ENCODE data around the gene KNCN. TPM values are rescaled to one million over a fixed set of nuclear protein-coding genes. Genes with fewer than 3 reads are reported as not detected.

The KNCN gene
- total RNA-seq, 1 donor from 2014 or later, result not detected

- Mint-ChIP-seq H3K27me3 (ENCODE audit: low read depth, unreplicated experiment) (no peaks in the 10 kb centered on the region), H3K9me3 (ENCODE audit: unreplicated experiment) (no peaks in the 10 kb centered on the region), H3K36me3 (ENCODE audit: low read depth, unreplicated experiment) (peaks cover 44% of the 10 kb centered on the region), H3K27ac (ENCODE audit: unreplicated experiment) (no peak overlapping the region), H3K4me1 (ENCODE audit: low read depth, unreplicated experiment) (peaks cover 8% of the 10 kb centered on the region), H3K4me3 (ENCODE audit: unreplicated experiment) (peak overlapping the region; percentile 36)
- H3K79me2 ChIP-seq (ENCODE audit: insufficient read depth, low read length), result no peaks in the 10 kb centered on the region
- DNase-seq (ENCODE audit: low read depth) (no peak), FAIRE-seq (no peak)
- no peak overlapping the region for H3K4me3 ChIP-seq (ENCODE audit: insufficient read depth, low read depth, low read length)
- H3K27me3 ChIP-seq (ENCODE audit: insufficient read depth, low read length), result no peaks in the 10 kb centered on the region
- no peak overlapping the region for H2AFZ ChIP-seq (ENCODE audit: low read depth, low read length)
- TF ChIP-seq, protein P1, sequence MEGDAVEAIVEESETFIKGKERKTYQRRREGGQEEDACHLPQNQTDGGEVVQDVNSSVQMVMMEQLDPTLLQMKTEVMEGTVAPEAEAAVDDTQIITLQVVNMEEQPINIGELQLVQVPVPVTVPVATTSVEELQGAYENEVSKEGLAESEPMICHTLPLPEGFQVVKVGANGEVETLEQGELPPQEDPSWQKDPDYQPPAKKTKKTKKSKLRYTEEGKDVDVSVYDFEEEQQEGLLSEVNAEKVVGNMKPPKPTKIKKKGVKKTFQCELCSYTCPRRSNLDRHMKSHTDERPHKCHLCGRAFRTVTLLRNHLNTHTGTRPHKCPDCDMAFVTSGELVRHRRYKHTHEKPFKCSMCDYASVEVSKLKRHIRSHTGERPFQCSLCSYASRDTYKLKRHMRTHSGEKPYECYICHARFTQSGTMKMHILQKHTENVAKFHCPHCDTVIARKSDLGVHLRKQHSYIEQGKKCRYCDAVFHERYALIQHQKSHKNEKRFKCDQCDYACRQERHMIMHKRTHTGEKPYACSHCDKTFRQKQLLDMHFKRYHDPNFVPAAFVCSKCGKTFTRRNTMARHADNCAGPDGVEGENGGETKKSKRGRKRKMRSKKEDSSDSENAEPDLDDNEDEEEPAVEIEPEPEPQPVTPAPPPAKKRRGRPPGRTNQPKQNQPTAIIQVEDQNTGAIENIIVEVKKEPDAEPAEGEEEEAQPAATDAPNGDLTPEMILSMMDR (IDR thresholded peaks at IDR 0.05; ENCODE audit: insufficient read depth, low read depth, low read length), result no peak
- no peak for TF ChIP-seq EZH2 (IDR thresholded peaks at IDR 0.05; ENCODE audit: insufficient read depth, low read length)
- no peak overlapping the region for H3K9ac ChIP-seq (ENCODE audit: low read length)
- no peak overlapping the region for H3K27ac ChIP-seq (ENCODE audit: low read depth, low read length)
- H3K4me2 ChIP-seq (ENCODE audit: low read length), result no peak overlapping the region
- H4K20me1 ChIP-seq (ENCODE audit: insufficient read depth, low read length), result no peaks in the 10 kb centered on the region
- no peaks in the 10 kb centered on the region for H3K9me3 ChIP-seq (ENCODE audit: insufficient read depth, low read depth, low read length)
- H3K36me3 ChIP-seq (ENCODE audit: insufficient read depth, low read length), result peaks cover 7% of the 10 kb centered on the region
- no peaks in the 10 kb centered on the region for H3K4me1 ChIP-seq (ENCODE audit: insufficient read depth, low read length)
Observed at GRCh38 chr1:46580140-46580903, 28.9 kb upstream of the KNCN start.

DNA sequence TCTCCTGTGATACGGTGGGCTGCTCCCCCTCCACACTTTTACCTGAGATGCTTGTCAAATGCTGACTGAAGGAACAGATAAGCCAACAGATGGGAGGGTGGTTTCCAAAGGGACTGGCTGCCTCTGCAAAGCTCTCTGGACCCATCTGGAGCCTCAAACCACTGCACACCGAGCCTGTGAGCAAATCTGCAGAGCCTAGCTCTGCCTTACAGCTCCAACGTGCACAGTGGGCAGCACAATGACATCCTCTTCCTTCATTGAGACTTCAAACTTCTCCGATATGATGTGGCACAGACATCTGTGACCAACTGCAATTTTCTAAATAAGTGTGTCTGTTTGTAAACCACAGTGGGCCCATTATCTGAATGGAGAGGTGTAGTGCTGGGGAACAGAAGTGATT lies 26.2 kb upstream of the KNCN start:
- Histone ChIP-seq H3K4me3 (ENCODE audit: insufficient read depth, low read depth, low read length) (no peak overlapping the region), H3K4me2 (ENCODE audit: low read length) (no peak overlapping the region), H2AFZ (ENCODE audit: low read depth, low read length) (no peak overlapping the region), H3K27me3 (ENCODE audit: insufficient read depth, low read length) (no peaks in the 10 kb centered on the region), H3K9ac (ENCODE audit: low read length) (no peak overlapping the region), H3K9me3 (ENCODE audit: insufficient read depth, low read depth, low read length) (no peaks in the 10 kb centered on the region), H3K79me2 (ENCODE audit: insufficient read depth, low read length) (no peaks in the 10 kb centered on the region), H4K20me1 (ENCODE audit: insufficient read depth, low read length) (no peaks in the 10 kb centered on the region), H3K36me3 (ENCODE audit: insufficient read depth, low read length) (peaks cover 3% of the 10 kb centered on the region), H3K27ac (ENCODE audit: low read depth, low read length) (no peak overlapping the region), H3K4me1 (ENCODE audit: insufficient read depth, low read length) (no peaks in the 10 kb centered on the region)
- Mint-ChIP-seq H3K9me3 (ENCODE audit: unreplicated experiment) (no peaks in the 10 kb centered on the region), H3K4me3 (ENCODE audit: unreplicated experiment) (no peak overlapping the region), H3K27ac (ENCODE audit: unreplicated experiment) (no peak overlapping the region), H3K36me3 (ENCODE audit: low read depth, unreplicated experiment) (peaks cover 35% of the 10 kb centered on the region), H3K27me3 (ENCODE audit: low read depth, unreplicated experiment) (no peaks in the 10 kb centered on the region), H3K4me1 (ENCODE audit: low read depth, unreplicated experiment) (peaks cover 8% of the 10 kb centered on the region)
- no peak for TF ChIP-seq EZH2 (IDR thresholded peaks at IDR 0.05; ENCODE audit: insufficient read depth, low read length)
- TF ChIP-seq, protein P1 (IDR thresholded peaks at IDR 0.05; ENCODE audit: insufficient read depth, low read depth, low read length), result no peak
- no peak for DNase-seq (ENCODE audit: low read depth)
- no peak for FAIRE-seq

- H3K9ac ChIP-seq (ENCODE audit: low read length), result no peak overlapping the region
- H3K9me3 Mint-ChIP-seq (ENCODE audit: unreplicated experiment), result no peaks in the 10 kb centered on the region
- H2AFZ ChIP-seq (ENCODE audit: low read depth, low read length), result no peak overlapping the region
- no peaks in the 10 kb centered on the region for H3K27me3 ChIP-seq (ENCODE audit: insufficient read depth, low read length)
- peaks cover 6% of the 10 kb centered on the region for H3K4me1 Mint-ChIP-seq (ENCODE audit: low read depth, unreplicated experiment)
- peaks cover 28% of the 10 kb centered on the region for H3K36me3 Mint-ChIP-seq (ENCODE audit: low read depth, unreplicated experiment)
- no peaks in the 10 kb centered on the region for H3K9me3 ChIP-seq (ENCODE audit: insufficient read depth, low read depth, low read length)
- no peaks in the 10 kb centered on the region for H4K20me1 ChIP-seq (ENCODE audit: insufficient read depth, low read length)
- no peak overlapping the region for H3K27ac ChIP-seq (ENCODE audit: low read depth, low read length)
- H3K4me3 Mint-ChIP-seq (ENCODE audit: unreplicated experiment), result no peak overlapping the region
- DNase-seq (ENCODE audit: low read depth) (no peak), FAIRE-seq (no peak)
- H3K79me2 ChIP-seq (ENCODE audit: insufficient read depth, low read length), result no peaks in the 10 kb centered on the region
- no peak overlapping the region for H3K27ac Mint-ChIP-seq (ENCODE audit: unreplicated experiment)
- no peaks in the 10 kb centered on the region for H3K27me3 Mint-ChIP-seq (ENCODE audit: low read depth, unreplicated experiment)
- H3K4me1 ChIP-seq (ENCODE audit: insufficient read depth, low read length), result no peaks in the 10 kb centered on the region
- H3K36me3 ChIP-seq (ENCODE audit: insufficient read depth, low read length), result peaks cover 3% of the 10 kb centered on the region
- H3K4me3 ChIP-seq (ENCODE audit: insufficient read depth, low read depth, low read length), result no peak overlapping the region
- H3K4me2 ChIP-seq (ENCODE audit: low read length), result no peak overlapping the region
- TF ChIP-seq EZH2 (IDR thresholded peaks at IDR 0.05; ENCODE audit: insufficient read depth, low read length), result no peak
- TF ChIP-seq, protein P1 (IDR thresholded peaks at IDR 0.05; ENCODE audit: insufficient read depth, low read depth, low read length), result no peak
Observed at GRCh38 chr1:46576596-46576995, 25.1 kb upstream of the KNCN start.

Data from astrocyte (in vitro differentiated cells and primary cell).